Measurements from ENCODE around the gene CEBPE.

DNA sequence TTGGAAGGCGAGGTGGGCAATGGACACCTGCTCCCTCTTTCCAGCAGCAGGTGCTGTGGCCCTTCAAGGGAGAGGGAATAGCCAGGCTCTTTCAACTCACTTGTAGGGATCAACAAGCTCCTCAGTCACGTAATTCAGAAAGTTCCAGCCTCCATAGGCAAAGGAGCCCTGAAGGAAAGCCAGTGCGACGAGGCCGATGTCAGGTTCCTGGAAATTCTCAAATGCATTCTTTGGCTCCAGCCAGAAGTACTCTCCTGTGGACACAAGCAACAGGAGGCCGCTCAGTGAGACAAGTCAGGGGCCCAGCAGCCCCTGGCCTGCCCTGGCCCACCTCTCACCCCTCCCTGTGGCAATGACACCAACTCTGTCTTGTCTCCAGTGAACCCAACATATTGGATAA lies 21.3 kb upstream of the CEBPE start:
- TF ChIP-seq POLR2A (IDR thresholded peaks at IDR 0.05) (no peak), CTCF (IDR thresholded peaks at IDR 0.05) (no peak)
